SK-MEL-5 (cell line): ENCODE results near the gene KCNH5. TPM values are rescaled to one million over a fixed set of nuclear protein-coding genes. Genes with fewer than 3 reads are reported as not detected.

Experiments used
- DNase-seq: peaks from one replicate; pipeline ENCODE4 v3.0.0-alpha.2; 2016; ENCODE audit warnings: low read depth, low spot score
- in situ Hi-C: cut with HindIII; loops from 2 replicates; pipeline ENCODE4 v1.10.0; 2016; ENCODE audit warnings: low sequenced_read_pairs, high pct_unique_total_duplicates, low pct_unique_long_range_greater_than_20kb
- total RNA-seq: library from RNA; depleted of rRNA; stranded (reverse); fragments of >200 nt; shearing (Covaris generic); gene quantifications from 2 replicates; pipeline ENCODE4 v1.2.3, GENCODE V29; 2014

KCNH5 gene
- total RNA-seq, 1 experiment from 2014 or later, result 1.9 TPM

DNA sequence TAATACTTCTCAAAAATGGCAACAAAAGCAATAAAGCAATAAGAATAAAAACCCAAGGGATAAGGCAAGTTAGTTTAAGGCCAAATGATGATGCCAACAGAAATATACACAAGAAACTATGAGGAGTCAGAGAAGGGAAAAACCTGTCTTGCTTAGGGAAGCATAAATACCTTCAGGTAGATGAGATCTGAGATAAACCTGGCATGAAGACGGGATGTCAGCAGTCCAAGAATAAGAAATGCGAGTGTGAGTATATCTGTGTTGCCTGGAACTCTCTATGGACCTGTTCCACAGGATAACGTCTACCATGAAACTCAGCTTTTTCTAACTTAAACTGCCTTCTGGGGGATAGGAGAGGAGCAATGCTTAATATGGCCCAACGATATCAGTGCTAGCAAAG is 30.6 kb downstream of the KCNH5 start:
- DNase-seq, result no peak
- in situ Hi-C loops, result no loop called here

DNA sequence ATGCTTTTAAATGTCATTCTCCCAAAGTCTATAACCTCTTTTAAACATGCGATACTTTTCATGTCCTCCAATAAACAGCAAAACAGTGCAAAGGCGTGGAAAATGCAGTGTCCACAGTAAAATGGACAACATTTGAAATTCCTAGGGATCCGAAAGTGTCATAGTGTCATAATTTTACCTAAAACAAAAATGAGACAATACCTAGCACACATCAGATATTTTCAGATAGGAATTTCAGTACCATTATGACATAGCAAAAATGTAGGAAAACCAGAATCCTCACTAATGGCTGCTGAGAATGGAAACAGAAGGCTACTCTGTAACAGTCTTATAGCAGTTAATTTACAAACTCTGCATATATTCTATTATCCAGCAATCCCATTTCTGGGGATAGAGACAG is 33.1 kb downstream of the KCNH5 start:
- in situ Hi-C loops, result no loop called here
- no peak for DNase-seq

DNA sequence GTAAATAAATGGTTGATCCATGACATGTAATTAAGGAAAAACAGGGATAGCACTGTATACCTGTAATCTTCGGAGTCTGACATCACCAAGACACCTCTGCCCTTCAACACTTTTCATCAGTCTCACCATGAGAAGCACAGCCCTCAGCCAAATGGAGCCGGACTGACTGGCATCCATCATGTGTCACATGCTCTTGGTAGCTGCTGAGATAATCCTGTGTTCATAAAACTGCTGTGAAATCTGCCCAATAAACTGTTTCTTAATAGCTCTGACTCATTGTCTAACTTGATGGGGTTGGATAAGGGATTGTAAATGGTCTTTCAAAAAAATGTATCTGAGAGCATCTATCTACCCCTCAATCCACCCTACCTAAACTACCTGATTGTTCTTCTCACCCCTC is 33.6 kb downstream of the KCNH5 start:
- DNase-seq, result no peak
- in situ Hi-C loops, result no loop called here

DNA sequence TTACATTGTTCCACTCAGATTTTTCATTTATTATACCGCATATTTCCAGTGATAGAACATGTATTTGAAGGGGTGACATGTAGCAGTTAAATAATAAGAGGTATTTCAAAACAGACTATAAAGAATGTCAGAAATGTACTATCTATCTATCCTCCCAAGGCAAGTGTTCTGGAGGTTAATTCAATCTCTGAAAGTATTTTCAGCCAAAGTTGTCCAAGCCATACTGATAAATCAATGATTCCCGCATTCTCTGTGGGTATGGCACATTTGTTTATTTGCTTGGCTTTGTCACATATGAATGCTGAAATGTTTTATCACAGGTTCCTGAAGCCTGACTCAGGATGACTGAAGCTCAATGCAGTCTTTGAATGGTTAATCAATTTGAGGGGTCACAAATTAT is 35.8 kb downstream of the KCNH5 start:
- in situ Hi-C loops, result no loop called here
- DNase-seq, result no peak

DNA sequence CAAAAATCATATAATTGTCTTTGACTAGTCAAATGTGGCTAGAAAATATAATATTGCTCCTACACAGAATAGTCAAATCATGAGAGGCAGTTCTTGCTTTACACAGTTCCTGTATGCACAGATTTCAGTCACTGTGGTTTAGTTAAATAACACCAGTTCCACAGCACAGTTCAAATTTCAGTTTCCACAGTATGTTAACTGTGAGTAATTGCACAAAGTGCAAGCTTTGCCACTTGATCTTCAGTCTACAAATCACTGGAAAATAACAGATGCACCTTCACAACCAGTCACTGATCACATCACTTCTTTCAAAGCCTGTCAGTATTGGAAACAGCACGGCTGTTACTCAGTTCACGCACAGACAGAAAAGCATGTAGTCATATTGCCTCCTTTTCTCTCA is 38.7 kb downstream of the KCNH5 start:
- in situ Hi-C loops, result no loop called here
- DNase-seq, result no peak

DNA sequence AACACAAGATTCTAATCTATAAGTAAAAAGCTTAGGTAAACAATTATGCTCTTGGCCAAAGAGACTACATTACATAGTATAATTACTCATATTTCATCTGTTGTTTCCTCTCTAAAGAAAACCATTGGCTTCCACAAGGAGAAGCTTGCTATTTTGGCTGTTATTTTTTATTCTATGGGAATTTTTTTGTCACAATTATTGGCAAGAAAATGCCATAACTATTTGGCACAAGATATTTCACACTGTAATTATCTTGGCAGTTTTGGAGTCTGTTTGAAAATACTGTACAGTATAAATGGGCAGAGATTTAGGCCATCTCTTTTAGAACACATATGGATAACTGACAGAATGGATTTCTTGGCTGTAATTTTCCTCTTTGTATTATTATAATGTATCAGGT is 51.2 kb downstream of the KCNH5 start:
- DNase-seq, result no peak
- in situ Hi-C loops, result no loop called here

DNA sequence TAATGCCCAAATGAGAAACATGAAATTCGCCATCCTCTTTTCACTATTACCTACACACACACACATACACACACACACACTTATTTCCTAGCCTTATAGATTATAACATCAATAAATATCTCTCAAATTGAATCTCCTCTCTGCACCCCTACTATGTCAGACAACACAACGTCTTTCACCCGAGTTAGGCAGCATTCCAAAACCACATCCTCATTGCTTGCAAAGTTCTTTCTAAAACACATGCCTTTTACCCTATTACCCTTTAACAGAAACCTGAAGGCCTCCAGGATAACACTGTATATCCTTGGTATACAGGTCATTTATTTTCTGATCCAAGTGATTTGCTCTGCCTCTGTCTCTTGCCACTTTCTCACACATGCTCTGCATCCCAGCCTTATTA is 56.3 kb downstream of the KCNH5 start:
- no peak for DNase-seq
- in situ Hi-C loops, result no loop called here

DNA sequence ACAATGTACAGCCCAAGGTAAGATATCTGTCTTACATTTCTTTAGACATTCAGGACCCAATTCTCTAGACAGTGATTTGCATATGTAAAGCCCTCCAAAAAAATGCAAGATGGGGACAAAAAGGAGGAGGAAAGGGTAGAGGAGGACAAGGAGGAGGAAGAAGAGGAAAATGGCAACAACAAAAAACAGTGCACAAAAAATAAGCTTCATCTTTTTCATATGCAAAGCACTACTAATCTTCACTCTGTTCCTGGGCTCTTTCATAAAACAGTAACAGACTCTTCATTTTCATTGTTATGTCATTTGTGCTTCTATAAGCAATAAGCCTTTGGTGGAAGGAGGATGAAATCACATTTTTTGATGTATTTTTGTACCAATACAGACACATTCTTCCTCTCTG is 61.4 kb downstream of the KCNH5 start:
- in situ Hi-C loops, result no loop called here
- no peak for DNase-seq

DNA sequence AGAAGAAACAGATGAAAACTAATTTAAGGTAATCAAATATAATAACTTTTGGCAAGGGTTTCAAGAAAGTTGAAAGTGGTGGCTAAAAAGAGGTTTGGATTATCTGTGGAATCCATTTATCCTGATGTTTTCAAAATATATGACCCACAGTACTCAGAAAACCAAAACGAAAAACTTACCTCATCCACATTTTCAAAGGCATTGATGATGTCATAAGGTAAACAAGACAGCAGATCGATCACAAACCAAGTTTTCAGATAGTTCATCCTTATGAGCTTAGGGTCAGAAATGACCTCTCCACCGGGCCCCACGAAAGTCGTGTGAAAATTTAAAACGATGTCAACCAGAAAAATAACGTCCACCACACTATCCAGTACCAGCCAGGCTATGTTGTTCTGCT is 64.6 kb downstream of the KCNH5 start:
- in situ Hi-C loops, result no loop called here
- DNase-seq, result no peak

DNA sequence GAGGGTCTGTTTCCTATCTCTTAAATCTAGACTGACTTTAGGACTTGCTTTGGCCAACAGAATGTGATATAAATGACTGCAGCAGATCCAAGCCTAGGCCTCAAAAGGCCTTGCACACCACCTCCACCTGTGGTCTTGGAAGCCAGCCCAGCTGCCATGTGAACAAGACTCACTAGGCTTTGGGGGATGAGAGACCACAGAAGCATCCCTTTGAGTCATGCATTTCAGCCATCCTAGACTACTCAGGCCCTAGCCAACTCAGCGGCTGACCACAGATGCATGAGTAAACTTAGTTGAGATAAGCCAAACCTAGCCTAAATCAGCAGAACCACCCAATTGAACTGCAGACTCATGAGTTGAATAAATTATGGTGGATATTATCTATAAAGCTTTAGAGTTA is 87.7 kb downstream of the KCNH5 start:
- no peak for DNase-seq
- in situ Hi-C loops, result no loop called here

DNA sequence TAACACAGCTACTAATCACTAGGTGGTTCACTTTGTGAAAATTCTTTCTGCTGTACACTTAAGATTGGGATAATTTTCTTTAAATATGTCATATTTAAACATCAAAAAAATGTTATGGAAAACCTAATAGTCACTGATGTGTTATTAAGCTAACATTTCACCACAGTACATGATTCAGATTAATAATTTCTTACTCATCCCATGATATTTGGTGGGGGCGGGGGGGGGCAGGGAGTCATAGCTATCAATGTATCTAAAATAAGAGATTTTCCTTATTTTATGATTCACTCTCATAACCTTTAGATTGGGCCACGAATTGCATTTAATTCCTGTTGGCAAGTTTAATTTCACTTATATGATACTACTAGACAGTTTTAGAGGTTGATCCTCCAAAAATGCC is 88.8 kb downstream of the KCNH5 start:
- no peak for DNase-seq
- in situ Hi-C loops, result no loop called here

DNA sequence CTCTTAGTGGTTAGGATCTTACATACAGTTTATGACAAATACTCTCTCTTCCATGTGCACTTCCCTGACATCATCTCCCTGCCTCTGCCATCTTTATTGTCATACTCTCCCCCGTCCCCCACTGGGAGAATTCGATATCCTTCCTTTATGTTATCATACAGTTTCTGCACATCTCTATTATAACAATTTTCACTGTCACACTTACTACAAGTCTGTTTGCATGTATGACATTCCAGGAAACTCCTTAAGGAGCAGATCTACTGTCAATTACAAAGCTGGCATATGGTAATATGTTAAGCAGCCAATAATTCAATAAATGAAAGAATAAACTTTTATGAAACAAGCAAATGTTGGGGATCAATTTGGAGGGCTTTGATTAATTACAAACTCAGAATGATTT is 91.1 kb downstream of the KCNH5 start:
- DNase-seq, result no peak
- in situ Hi-C loops, result no loop called here

DNA sequence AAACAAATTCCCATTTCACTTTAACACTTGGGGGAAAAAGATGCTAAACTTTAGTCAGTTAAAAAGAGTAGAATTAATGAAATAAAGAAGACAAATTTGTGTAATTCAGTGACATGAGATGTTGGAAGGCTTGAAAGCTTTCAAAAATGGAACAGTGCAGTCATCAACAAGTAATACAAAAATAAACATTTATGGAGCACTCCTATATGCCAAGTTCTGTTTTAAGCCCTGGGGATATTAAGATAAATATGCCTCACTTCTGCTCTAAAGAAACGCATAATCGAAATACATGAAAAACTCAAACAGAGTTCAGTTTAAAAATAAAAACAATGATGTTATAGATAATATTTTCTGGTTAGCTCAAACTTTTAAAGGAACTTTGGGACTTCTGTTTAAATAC is 93.0 kb downstream of the KCNH5 start:
- in situ Hi-C loops, result no loop called here
- no peak for DNase-seq

DNA sequence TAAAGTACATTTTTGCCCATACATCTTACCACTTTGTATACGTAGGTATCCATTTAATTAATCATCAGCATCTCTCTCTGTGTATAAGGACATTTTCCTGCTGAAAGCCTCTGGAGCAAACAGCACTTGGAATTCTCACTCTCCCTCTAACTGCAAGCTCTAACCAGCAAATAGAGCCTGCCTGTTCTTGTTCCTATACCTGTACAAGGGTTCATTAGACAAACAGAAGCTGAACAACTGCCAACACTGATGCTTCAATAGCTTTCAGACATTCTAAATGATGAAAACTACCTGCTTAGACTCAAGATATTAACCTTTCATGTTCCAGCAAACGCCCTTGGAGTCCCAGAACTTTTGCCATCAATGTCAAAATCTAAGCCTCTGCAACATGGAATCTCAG is 98.0 kb downstream of the KCNH5 start:
- in situ Hi-C loops, result no loop called here
- no peak for DNase-seq

DNA sequence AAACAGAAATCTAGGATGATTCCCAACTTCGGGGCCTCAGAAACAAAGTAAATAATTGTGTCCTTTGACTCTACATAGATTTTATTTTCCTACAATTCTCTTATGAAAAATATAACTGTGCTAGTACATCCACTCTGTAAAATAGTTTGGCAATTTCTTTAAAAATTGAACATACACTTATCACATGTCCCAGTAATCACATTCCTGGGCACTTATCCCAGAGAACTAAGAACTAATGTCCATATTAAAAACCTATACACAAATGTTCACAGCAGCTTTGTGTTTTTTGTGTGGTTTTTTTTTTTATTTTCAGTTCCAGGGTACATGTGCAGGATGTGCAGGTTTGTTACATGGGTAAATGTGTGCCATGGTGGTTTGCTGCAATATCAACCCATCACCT is 99.0 kb downstream of the KCNH5 start:
- in situ Hi-C loops, result no loop called here
- no peak for DNase-seq

DNA sequence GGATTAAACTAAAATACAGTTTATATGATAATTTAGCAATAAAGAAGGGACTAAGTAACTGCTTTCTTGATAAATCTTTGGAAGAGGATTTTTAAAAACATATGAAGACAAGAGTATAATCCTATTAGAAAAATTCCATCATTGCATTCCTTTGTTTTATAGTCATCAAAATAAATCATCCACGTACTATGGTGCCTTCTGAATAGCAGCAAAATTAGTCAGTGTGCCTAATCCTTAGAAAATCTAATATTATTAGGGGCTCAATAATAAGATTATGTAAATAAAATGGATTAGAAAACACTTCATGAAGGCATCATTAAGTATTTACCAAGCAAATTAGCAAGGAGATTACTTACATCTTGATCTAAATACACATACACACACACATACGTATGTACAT is 102.1 kb downstream of the KCNH5 start:
- in situ Hi-C loops, result no loop called here
- no peak for DNase-seq

DNA sequence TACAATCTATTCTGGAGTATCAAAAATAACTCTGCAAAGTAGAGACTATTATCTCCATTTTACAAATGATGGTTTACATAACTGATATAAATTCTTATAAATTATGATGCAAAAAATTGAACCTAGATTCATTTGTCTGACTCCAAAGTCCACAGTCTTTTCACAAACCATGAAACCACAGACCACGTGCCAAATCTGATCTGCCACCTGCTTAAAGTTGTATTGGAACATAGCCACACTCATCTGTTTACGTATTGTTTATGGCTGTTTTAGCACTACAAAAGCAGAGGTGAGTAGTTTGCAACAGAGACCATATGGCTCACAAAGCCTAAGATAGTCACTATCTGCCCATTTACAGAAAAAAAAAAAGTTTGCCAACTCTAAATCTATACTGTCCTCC is 105.3 kb downstream of the KCNH5 start:
- in situ Hi-C loops, result no loop called here
- DNase-seq, result no peak

DNA sequence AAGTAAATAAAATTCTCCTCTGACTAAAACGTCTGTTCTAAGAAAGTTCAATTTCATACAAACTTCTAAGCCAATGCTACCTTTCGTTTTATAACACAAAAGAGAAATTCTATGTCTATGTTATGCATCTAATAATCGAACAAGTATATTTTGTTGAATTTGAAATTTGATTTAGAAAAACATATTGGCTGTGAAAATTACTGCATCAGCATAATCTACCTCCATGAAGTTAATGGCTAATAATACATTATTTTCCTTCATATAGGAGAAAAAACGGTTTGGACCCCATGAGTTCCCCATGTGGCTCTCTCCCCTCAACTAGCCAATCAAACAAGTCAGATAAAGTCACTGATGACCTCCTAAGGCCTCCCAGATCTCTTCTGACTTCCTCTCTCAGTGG is 106.5 kb downstream of the KCNH5 start:
- in situ Hi-C loops, result no loop called here
- DNase-seq, result no peak

DNA sequence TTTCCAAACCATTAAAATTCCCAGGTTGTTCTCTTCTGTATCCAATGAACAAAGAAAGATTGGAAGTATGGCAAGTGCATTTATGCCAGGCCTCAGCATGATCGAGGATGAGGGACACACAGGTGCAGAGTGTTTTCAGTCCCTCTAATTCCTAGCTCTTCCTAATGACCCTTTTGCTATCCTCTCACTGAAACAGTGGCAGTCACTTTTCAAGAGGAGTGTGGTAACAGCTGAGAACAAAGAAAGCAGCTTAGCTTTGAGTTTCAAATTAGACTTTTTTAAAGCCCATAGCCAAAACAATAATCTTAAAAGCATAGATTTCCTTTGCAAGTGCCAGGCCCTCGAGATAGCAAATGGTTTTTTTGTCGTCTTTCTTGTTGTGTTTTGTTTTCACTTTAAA is 110.8 kb downstream of the KCNH5 start:
- DNase-seq, result no peak
- in situ Hi-C loops, result no loop called here

DNA sequence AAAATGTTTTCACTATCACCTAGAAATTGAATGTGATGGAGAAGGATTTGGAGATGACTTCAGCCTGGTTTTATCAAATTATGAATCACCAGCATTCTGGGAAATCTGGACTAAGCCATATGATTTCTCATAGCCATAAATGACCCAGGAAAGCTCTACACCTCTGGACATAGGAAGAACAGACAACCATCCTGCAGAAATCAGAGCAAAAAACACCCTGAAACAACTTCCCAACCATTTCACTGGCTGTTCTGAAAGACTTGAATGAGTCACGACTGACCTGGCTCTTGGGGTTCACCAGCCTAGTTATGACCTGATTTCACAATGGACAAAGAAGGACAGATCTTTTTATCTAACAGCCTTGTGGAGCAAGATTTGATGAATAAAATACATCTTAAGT is 123.8 kb downstream of the KCNH5 start:
- no peak for DNase-seq
- in situ Hi-C loops, result no loop called here

DNA sequence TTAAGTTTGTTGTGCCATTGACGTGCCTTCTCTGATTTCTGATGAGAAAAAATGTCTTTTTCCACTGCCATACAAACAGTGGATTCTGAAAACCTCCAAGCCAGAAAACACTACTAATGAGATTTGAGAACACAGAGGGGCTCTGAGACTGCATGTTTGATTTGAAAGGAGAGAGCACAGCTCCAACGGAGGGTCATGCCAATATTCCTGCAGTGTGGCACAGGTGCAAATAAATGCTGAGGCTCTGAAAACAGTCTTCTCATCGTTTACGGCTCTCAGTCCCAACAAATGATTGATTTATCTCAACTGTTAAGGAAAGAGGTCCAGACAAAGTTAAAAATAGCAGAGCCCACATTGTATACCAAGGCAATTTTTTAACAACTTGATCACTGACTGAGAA is 128.7 kb downstream of the KCNH5 start:
- no peak for DNase-seq
- in situ Hi-C loops, result no loop called here
